Measurements from ENCODE around the gene PDE4B. TPM values are rescaled to one million over a fixed set of nuclear protein-coding genes. Genes with fewer than 3 reads are reported as not detected.

Gene PDE4B
- polyA plus RNA-seq, 1 donor (not counting 4 experiments of a cell fraction or from before 2014, with no cell fraction given) = 0.29 TPM

DNA sequence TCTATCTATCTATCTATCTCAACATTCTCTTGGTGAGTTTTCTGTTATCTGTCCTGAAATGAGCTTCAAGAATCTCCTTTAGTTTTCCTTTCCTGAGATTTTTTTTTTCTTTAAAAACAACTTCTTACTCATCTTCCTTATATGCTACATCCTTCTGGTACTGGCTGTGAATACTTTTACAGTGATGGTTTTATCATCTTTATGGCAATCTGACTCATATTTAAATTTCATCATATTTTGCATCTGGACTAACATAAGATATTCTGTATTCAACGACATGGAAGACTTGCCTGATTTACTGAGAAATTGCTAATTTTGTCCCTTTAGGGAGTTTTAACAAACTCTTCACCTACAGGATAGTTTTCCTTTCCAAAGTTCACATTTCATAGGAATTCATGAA lies 33.0 kb downstream of the PDE4B start:
- no peak for TF ChIP-seq EZH2 (IDR thresholded peaks at IDR 0.05; ENCODE audit: low read length)
- TF ChIP-seq, protein P1, sequence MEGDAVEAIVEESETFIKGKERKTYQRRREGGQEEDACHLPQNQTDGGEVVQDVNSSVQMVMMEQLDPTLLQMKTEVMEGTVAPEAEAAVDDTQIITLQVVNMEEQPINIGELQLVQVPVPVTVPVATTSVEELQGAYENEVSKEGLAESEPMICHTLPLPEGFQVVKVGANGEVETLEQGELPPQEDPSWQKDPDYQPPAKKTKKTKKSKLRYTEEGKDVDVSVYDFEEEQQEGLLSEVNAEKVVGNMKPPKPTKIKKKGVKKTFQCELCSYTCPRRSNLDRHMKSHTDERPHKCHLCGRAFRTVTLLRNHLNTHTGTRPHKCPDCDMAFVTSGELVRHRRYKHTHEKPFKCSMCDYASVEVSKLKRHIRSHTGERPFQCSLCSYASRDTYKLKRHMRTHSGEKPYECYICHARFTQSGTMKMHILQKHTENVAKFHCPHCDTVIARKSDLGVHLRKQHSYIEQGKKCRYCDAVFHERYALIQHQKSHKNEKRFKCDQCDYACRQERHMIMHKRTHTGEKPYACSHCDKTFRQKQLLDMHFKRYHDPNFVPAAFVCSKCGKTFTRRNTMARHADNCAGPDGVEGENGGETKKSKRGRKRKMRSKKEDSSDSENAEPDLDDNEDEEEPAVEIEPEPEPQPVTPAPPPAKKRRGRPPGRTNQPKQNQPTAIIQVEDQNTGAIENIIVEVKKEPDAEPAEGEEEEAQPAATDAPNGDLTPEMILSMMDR (optimal IDR thresholded peaks at IDR 0.05 in 1 of 3, IDR thresholded peaks at IDR 0.05 in 1 of 3, conservative IDR thresholded peaks at IDR 0.05 in 1 of 3; ENCODE audit: extremely low read depth in 1 of 3, insufficient read depth in 2 of 3, low read length in 3 of 3) = no peak
- dilution Hi-C loops (cut with MboI; ENCODE audit: extremely low pct_ligation_motif_present, low sequenced_read_pairs) = no loop called here

DNA sequence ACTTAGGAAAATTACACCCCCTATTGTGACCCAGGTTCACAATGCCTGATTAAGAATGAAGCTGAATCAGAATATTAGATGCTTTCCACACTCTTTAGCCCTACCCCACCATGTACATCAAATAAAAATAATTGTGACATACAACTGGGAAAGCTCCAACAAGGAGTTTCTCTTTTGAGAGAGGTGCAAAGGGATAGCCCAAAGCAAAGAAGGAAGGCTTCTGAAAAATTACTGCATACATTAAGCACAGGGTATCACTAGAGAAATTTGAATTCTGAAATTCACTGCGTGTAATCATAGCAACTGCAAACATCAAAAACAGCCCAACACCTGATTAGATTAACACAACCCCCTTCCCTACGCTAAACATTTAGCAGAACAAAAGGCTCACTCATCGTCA lies 34.1 kb downstream of the PDE4B start:
- Histone ChIP-seq H3K4me3 (ENCODE audit: control insufficient read depth in 2 of 3, extremely low read depth in 1 of 3, insufficient read depth in 2 of 3, low read depth in 1 of 3, low read length in 3 of 3) (no peak overlapping the region), H3K27me3 (ENCODE audit: control insufficient read depth, extremely low read depth, insufficient read depth, low read length) (no peaks in the 10 kb centered on the region), H3K27ac (ENCODE audit: control insufficient read depth, insufficient read depth, low read length) (no peak overlapping the region), H3K9me1 (ENCODE audit: control insufficient read depth, extremely low read depth, insufficient read depth, low read length) (no peaks in the 10 kb centered on the region), H3K9ac (ENCODE audit: control insufficient read depth, extremely low read depth, insufficient read depth, low read length) (no peak overlapping the region), H3K4me2 (ENCODE audit: control insufficient read depth, extremely low read depth, insufficient read depth, low read depth, low read length) (no peak overlapping the region), H2AFZ (ENCODE audit: control insufficient read depth, low read length) (no peak overlapping the region), H3K4me1 (ENCODE audit: control insufficient read depth, extremely low read depth, insufficient read depth, low read length) (no peaks in the 10 kb centered on the region), H3K79me2 (ENCODE audit: control insufficient read depth, insufficient read depth, low read length) (no peaks in the 10 kb centered on the region), H4K20me1 (ENCODE audit: control insufficient read depth, extremely low read depth, insufficient read depth, low read length) (no peaks in the 10 kb centered on the region), H3K36me3 (ENCODE audit: control insufficient read depth in 2 of 2, extremely low read depth in 1 of 2, insufficient read depth in 2 of 2, low read length in 2 of 2) (no peaks in the 10 kb centered on the region), H3K9me3 (ENCODE audit: control insufficient read depth, low read depth, low read length) (no peaks in the 10 kb centered on the region)
- FAIRE-seq (no peak), DNase-seq (ENCODE audit: low read depth, low spot score) (no peak)
- dilution Hi-C loops (cut with MboI; ENCODE audit: extremely low pct_ligation_motif_present, low sequenced_read_pairs) = no loop called here
- TF ChIP-seq, protein P1 (optimal IDR thresholded peaks at IDR 0.05 in 1 of 3, IDR thresholded peaks at IDR 0.05 in 1 of 3, conservative IDR thresholded peaks at IDR 0.05 in 1 of 3; ENCODE audit: extremely low read depth in 1 of 3, insufficient read depth in 2 of 3, low read length in 3 of 3) = no peak
- TF ChIP-seq EZH2 (IDR thresholded peaks at IDR 0.05; ENCODE audit: low read length) = no peak

More for the DNA sequence above, 33.0 kb downstream of the PDE4B start:
- no peaks in the 10 kb centered on the region for H3K9me1 ChIP-seq (ENCODE audit: control insufficient read depth, extremely low read depth, insufficient read depth, low read length)
- no peaks in the 10 kb centered on the region for H4K20me1 ChIP-seq (ENCODE audit: control insufficient read depth, extremely low read depth, insufficient read depth, low read length)
- H3K4me3 ChIP-seq (ENCODE audit: control insufficient read depth in 2 of 3, extremely low read depth in 1 of 3, insufficient read depth in 2 of 3, low read depth in 1 of 3, low read length in 3 of 3) = no peak overlapping the region
- H3K79me2 ChIP-seq (ENCODE audit: control insufficient read depth, insufficient read depth, low read length) = no peaks in the 10 kb centered on the region
- H3K9ac ChIP-seq (ENCODE audit: control insufficient read depth, extremely low read depth, insufficient read depth, low read length) = no peak overlapping the region
- no peak overlapping the region for H3K27ac ChIP-seq (ENCODE audit: control insufficient read depth, insufficient read depth, low read length)
- DNase-seq (ENCODE audit: low read depth, low spot score) = no peak
- H3K9me3 ChIP-seq (ENCODE audit: control insufficient read depth, low read depth, low read length) = no peaks in the 10 kb centered on the region
- H3K36me3 ChIP-seq (ENCODE audit: control insufficient read depth in 2 of 2, extremely low read depth in 1 of 2, insufficient read depth in 2 of 2, low read length in 2 of 2) = no peaks in the 10 kb centered on the region
- H2AFZ ChIP-seq (ENCODE audit: control insufficient read depth, low read length) = no peak overlapping the region
- H3K27me3 ChIP-seq (ENCODE audit: control insufficient read depth, extremely low read depth, insufficient read depth, low read length) = no peaks in the 10 kb centered on the region
- no peak overlapping the region for H3K4me2 ChIP-seq (ENCODE audit: control insufficient read depth, extremely low read depth, insufficient read depth, low read depth, low read length)
- no peaks in the 10 kb centered on the region for H3K4me1 ChIP-seq (ENCODE audit: control insufficient read depth, extremely low read depth, insufficient read depth, low read length)
- FAIRE-seq = no peak

Measured in keratinocyte (primary cell).